ENCODE measurements around the gene PRLR. TPM values are rescaled to one million over a fixed set of nuclear protein-coding genes. Genes with fewer than 3 reads are reported as not detected.

The PRLR gene
- total RNA-seq, 4 donors from 2014 or later: 0.10 to 0.65 (median 0.39) TPM

- no peaks in the 10 kb centered on the region for H3K9me3 ChIP-seq
- no peak overlapping the region for H3K27ac ChIP-seq
- TF ChIP-seq CTCF (IDR thresholded peaks at IDR 0.05 in 4 of 5, conservative IDR thresholded peaks at IDR 0.05 in 1 of 5) (no peak), POLR2A (IDR thresholded peaks at IDR 0.05) (no peak)
- no peak overlapping the region for H3K4me3 ChIP-seq
- no peaks in the 10 kb centered on the region for H3K27me3 ChIP-seq
- DNase-seq: no peak
- in situ Hi-C loops (cut with MboI; ENCODE audit: low sequenced_read_pairs in 4 of 4) (loop anchor here in 1 of 4 donors (25.0 kb wide), 1 partner anchor 816 kb away; no protein-coding TSS in a partner anchor), intact Hi-C loops (cut with DNase I; ENCODE audit: low total_unique reads) (no loop called here)
- H3K4me1 ChIP-seq: no peaks in the 10 kb centered on the region
- ATAC-seq: no peak
- no peaks in the 10 kb centered on the region for H3K36me3 ChIP-seq
Measured at GRCh38 chr5:35096216-35096615, 134.1 kb downstream of the PRLR start.

GRCh38 chr5:35095366-35095765 lies 134.9 kb downstream of the PRLR start:
- intact Hi-C loops (cut with DNase I; ENCODE audit: low total_unique reads): no loop called here

GRCh38 chr5:35094948-35095347 lies 135.3 kb downstream of the PRLR start:
- DNase-seq (no peak), ATAC-seq (no peak)
- Histone ChIP-seq H3K36me3 (no peaks in the 10 kb centered on the region), H3K27ac (no peak overlapping the region), H3K4me1 (no peaks in the 10 kb centered on the region), H3K4me3 (no peak overlapping the region), H3K9me3 (no peaks in the 10 kb centered on the region), H3K27me3 (no peaks in the 10 kb centered on the region)
- TF ChIP-seq CTCF (IDR thresholded peaks at IDR 0.05 in 4 of 5, conservative IDR thresholded peaks at IDR 0.05 in 1 of 5): no peak
- in situ Hi-C loops (cut with MboI; ENCODE audit: low sequenced_read_pairs in 4 of 4): loop anchor here in 1 of 4 donors (25.0 kb wide), 1 partner anchor 817 kb away; no protein-coding TSS in a partner anchor
- intact Hi-C loops (cut with DNase I; ENCODE audit: low total_unique reads): no loop called here

More at GRCh38 chr5:35095366-35095765, 134.9 kb downstream of the PRLR start:
- Histone ChIP-seq H3K27ac (no peak overlapping the region), H3K27me3 (no peaks in the 10 kb centered on the region), H3K4me3 (no peak overlapping the region), H3K4me1 (no peaks in the 10 kb centered on the region), H3K36me3 (no peaks in the 10 kb centered on the region), H3K9me3 (no peaks in the 10 kb centered on the region)
- in situ Hi-C loops (cut with MboI; ENCODE audit: low sequenced_read_pairs in 4 of 4): loop anchor here in 1 of 4 donors (25.0 kb wide), 1 partner anchor 817 kb away; no protein-coding TSS in a partner anchor
- DNase-seq: no peak
- no peak for TF ChIP-seq POLR2A (IDR thresholded peaks at IDR 0.05)
- TF ChIP-seq CTCF (IDR thresholded peaks at IDR 0.05 in 4 of 5, conservative IDR thresholded peaks at IDR 0.05 in 1 of 5): no peak
- no peak for ATAC-seq

GRCh38 chr5:35092703-35093102 lies 137.6 kb downstream of the PRLR start:
- no peak for DNase-seq
- Histone ChIP-seq H3K27me3 (no peaks in the 10 kb centered on the region), H3K4me3 (no peak overlapping the region), H3K4me1 (no peaks in the 10 kb centered on the region), H3K27ac (no peak overlapping the region), H3K9me3 (no peaks in the 10 kb centered on the region), H3K36me3 (no peaks in the 10 kb centered on the region)
- intact Hi-C loops (cut with DNase I; ENCODE audit: low total_unique reads): no loop called here
- no peak for ATAC-seq
- TF ChIP-seq CTCF (IDR thresholded peaks at IDR 0.05 in 4 of 5, conservative IDR thresholded peaks at IDR 0.05 in 1 of 5): no peak
- TF ChIP-seq POLR2A (IDR thresholded peaks at IDR 0.05): no peak
- in situ Hi-C loops (cut with MboI; ENCODE audit: low sequenced_read_pairs in 4 of 4): loop anchor here in 1 of 4 donors (25.0 kb wide), 1 partner anchor 820 kb away; no protein-coding TSS in a partner anchor

- Histone ChIP-seq H3K27ac (no peak overlapping the region), H3K4me3 (no peak overlapping the region), H3K36me3 (no peaks in the 10 kb centered on the region), H3K9me3 (no peaks in the 10 kb centered on the region), H3K27me3 (no peaks in the 10 kb centered on the region), H3K4me1 (no peaks in the 10 kb centered on the region)
- DNase-seq (no peak), ATAC-seq (no peak)
- intact Hi-C loops (cut with DNase I; ENCODE audit: low total_unique reads): no loop called here
- in situ Hi-C loops (cut with MboI; ENCODE audit: low sequenced_read_pairs in 4 of 4): loop anchor here in 1 of 4 donors (25.0 kb wide), 1 partner anchor 821 kb away; no protein-coding TSS in a partner anchor
- no peak for TF ChIP-seq CTCF (IDR thresholded peaks at IDR 0.05 in 4 of 5, conservative IDR thresholded peaks at IDR 0.05 in 1 of 5)
- no peak for TF ChIP-seq POLR2A (IDR thresholded peaks at IDR 0.05)
Measured at GRCh38 chr5:35091704-35092103, 138.6 kb downstream of the PRLR start.

Measured in gastrocnemius medialis (tissue), 4 donors.